SK-N-SH (cell line): Measurements from ENCODE around the gene XXYLT1.

Source experiments
- CTCF ChIP-seq: fragments of 200-600 bp; sonication (generic); IDR thresholded peaks from 2 replicates; pipeline ENCODE4 v1.6.1; 2017; ENCODE audit warnings: antibody characterized with exemption, mild to moderate bottlenecking, moderate library complexity
- GATA2 ChIP-seq: sonication (generic); formaldehyde crosslinking; IDR thresholded peaks from 2 replicates; pipeline ENCODE4 v1.5.0; 2020; ENCODE audit warnings: mild to moderate bottlenecking, missing genetic modification reagents
- IRF3 ChIP-seq: fragments of 150-350 bp; IDR thresholded peaks from 2 replicates; pipeline ENCODE4 v1.6.1; 2016; ENCODE audit warnings: mild to moderate bottlenecking, low read depth, low read length
- MAX ChIP-seq: IDR thresholded peaks from 2 replicates; pipeline ENCODE4 v1.4.0; 2012; ENCODE audit warnings: low read depth
- MEF2A ChIP-seq: IDR thresholded peaks from 2 replicates; pipeline ENCODE4 v1.4.0; 2012; ENCODE audit warnings: low read depth, borderline replicate concordance
- RFX5 ChIP-seq: IDR thresholded peaks from 2 replicates; pipeline ENCODE4 v1.6.1; 2012; ENCODE audit warnings: mild to moderate bottlenecking, improper control_type of control experiment, low read length
- TAF1 ChIP-seq: IDR thresholded peaks from 2 replicates; pipeline ENCODE4 v1.6.1; 2012; ENCODE audit warnings: low read depth, mild to moderate bottlenecking, low read length, moderate library complexity, borderline replicate concordance
- TCF12 ChIP-seq: IDR thresholded peaks from 2 replicates; pipeline ENCODE4 v1.4.0; 2012

GRCh38 chr3:195256639-195257453 is 14.1 kb downstream of the XXYLT1 start:
- TF ChIP-seq CTCF (no peak), MAX (no peak), RFX5 (no peak), GATA2 (CRISPR knock-in tag) (no peak), IRF3 (no peak), TAF1 (no peak), MEF2A (no peak), TCF12 (no peak)
